Activated CD4-positive, alpha-beta T cell treated with anti-CD3 and anti-CD28 coated beads for 4 hours (primary cell): ENCODE results near the gene C19orf47.

ENCODE experiments used
- DNase-seq, 2 donors: peaks; one replicate each; pipeline ENCODE4 v3.0.0-alpha.2; 2020

The C19orf47 gene, protein sequence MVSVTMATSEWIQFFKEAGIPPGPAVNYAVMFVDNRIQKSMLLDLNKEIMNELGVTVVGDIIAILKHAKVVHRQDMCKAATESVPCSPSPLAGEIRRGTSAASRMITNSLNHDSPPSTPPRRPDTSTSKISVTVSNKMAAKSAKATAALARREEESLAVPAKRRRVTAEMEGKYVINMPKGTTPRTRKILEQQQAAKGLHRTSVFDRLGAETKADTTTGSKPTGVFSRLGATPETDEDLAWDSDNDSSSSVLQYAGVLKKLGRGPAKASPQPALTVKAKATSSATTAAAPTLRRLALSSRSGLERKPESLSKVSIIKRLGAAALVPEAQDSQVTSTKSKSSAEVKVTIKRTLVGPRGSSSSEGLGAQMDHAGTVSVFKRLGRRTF

DNA sequence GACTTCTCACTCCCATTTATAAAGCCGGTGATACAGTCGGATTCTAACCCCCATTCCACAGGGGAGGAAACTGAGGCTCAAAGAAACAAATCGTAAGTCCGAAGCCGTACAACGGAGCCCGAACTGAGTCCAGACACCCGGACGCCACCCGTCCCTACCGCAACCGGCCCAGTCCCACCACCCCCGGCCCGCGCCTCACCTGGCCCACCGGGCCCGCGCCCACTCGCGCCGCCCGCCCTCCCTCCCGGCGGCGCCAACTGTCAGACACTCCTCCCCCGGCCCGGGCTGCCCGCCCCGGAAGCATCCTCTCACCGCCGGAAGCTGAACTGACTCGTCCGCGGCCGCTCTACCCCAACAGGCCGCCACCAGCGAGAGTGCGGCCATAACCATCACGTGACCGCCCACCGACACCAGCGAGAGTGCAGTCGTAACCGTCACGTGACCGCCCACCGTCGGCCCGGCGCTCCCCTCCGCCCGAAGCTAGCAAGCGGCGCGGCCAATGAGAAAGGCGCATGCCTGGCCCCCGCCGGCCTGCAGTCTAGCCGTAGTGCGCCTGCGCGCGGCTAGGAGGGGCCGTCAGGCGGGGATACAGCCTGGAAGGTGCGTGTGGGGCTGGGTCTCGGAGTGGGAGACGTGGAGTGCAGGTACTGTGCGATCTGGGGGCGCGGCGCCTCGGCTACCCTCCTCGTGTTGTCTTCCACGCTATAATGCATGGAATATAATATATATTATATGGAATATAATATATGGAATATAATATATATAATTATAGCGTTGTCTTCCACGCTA, at the start of gene C19orf47, which contains the start of gene PLD3:
TSS of gene C19orf47 (minus strand) at position 273 of the 789 bp plus-strand sequence. CDS start 6,540 bp downstream, outside the sequence.
TSS of gene PLD3 (plus strand) at position 571 of the 789 bp plus-strand sequence. CDS start 17,789 bp downstream, outside the sequence.
- peak; percentile 96 to 99 for DNase-seq

DNA sequence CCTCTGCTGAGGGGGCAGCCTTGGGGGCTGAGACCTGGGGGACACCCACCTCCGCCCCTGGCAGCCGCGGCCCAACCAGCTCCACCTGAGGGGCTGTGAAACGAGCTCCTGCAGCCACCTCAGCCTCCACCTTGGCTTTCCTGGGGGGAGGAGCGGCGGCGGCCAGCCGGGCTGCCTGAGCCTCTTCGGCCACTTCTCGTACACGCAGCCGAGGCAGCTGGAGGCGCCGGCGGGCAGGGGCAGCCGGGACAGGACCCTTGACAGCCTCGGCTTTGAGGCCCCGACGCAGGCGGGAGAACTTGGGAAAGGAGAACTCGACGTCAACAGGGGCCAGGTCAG, 49.3 kb upstream of the C19orf47 start:
- no peak for DNase-seq

DNA sequence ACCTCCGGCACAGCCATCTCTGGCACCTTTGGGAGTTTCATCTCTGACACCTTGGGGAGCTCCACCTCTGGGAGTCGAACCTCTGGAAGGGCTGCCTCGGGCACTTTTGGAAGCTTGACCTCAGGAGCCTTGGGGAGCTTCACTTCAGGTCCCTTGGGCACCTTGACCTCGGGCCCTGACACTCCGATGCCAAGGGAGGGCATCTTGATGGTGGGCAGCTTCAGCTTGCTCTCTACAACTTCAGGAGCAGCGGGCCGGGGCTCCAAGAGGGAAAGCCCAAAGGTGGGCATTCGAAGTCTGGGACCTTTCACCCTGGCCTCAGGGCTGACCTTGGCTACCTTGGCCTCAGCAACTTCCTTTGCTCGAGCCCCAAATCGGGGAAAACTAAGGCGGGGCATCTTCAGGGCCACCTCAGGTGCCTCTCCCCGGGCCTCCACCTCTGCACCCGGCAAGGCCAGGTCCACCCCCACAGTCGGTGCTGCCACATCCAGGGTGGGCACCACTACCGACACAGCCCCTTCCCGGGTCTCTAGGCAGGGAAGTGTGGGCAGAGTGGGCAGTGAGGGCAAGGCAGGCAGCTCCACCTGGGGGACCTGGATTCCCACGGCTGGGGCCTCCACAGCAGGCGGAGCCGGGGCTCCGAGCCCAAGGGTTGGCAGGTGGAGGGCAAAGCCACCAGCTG, 48.8 kb upstream of the C19orf47 start:
- no peak for DNase-seq

DNA sequence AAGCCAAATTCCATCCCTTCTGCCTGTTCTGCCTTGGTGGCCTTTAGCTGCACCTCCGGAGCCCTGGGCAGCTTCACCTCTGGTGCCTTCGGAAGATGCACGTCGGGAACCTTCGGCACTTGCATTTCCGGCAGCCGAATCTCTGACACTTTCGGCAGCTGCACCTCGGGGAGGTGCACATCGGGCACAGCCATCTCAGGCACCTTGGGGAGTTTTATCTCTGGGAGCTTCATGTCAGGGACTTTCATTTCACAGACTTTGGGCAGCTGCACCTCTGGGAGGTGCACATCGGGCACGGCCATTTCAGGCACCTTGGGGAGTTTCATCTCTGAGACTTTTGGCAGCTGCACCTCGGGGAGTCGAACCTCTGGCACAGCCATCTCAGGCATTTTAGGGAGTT, 47.8 kb upstream of the C19orf47 start:
- DNase-seq, result no peak

DNA sequence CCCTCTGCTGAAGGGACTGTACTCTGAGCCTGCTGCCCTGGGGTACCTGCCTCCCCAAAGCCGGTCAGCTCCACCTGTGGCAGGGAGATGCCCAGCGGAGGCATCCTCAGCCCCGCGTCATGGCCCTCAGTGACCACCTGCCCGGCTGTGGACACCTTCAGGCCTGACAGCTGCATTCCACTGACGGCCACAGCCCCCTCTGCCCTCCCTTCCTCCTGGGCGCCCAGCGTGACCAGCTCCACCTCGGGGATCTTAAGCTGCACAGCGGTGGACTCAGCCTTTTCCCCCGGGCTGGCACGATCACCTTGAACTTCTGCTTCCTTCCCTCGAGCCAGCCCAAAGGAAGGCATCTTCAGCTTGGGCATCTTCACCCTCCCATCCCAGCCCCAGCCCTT, 46.6 kb upstream of the C19orf47 start:
- DNase-seq, result no peak

DNA sequence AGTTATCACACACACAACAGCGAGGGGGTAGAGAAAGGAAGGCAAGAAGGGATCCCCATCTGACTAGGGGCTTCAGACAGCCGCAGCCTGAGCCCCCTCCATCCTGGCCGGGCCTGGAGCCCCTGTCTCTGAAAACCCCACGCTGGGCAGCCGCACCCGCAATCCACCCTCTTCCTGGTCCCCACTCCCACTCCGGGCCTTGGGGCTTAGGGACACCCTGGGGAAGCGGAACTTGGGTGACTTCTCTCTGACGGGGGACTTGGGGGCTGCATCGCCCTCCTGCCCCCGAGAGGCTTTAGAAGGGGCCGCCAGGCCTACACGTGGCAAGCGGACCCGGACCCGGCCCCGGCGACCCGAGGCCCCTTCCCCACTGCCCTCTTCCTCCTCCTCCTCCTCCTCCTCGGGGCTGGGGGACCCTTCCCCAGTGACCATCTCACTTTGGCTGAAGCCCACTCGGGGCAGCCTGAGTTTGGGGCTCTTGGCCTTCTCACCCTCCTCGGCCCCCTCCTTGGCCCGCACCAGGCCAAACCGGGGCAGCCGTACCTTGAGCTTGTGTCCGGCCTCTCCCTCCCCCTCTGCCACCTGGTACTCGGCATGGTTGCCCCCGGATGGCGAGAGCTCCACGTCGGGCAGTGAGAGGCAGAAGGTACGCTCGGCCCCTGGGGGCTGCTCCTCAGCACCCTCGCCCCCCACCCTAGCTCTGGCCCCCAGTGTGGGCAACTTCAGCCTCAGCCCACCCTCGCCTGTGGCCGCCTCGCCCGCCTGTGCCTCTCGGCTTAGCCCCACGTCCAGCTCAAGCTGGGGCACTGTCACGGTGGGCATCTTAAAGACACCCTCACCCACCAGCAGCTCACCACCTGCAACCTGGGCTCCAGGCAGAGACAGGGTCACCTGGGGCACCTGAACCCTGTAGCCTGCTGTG, 46.0 kb upstream of the C19orf47 start:
- no peak for DNase-seq

DNA sequence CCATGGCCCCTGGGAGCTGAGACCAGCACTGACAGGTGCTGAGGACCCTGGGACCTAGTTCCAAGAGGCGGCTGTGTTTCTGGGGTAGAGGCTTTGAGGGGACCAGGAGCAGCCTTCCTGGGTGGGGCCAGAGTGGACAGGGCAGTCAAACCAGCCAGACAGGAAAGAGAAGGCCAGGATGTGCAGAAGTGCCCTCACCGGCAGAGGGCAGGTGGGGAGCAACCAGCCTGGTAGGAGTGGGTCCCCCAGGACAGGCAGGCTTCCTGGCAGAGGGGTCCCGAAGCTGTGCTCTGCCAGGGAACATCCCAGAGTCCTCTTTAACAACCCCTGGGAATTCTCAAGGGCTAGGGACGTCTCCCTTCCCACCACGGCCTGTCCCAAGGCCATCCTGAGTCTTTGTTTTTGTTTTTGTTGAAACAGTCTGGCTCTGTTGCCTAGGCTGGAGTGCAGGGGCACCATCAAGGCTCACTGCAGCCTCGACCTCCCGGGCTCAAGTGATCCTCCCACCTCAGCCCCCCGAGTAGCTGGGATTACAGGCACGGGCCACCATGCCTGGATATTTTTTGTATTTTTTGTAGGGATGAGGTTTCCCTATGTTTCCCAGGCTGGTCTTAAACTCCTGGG, 44.8 kb upstream of the C19orf47 start:
- DNase-seq, result no peak

DNA sequence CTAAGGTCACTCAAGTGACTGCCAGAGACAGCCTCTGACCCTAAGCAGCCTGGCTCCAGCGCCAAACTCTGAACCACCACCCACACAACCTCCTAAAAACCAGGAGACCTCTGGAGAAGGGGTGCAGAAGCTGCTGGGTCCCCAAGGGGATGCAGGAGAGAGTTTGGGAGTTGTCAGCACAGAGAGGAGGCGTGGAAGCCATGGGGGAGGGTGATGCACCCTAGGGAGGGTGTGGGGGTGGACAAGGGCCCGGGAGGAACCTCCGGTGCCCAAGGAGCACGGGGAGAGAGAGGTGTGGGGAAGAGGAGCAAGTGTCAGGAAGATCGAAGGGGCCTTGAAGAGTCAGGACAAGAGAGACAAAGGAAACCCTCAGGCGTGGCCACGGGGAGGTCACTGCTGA, 43.9 kb upstream of the C19orf47 start:
- no peak for DNase-seq

DNA sequence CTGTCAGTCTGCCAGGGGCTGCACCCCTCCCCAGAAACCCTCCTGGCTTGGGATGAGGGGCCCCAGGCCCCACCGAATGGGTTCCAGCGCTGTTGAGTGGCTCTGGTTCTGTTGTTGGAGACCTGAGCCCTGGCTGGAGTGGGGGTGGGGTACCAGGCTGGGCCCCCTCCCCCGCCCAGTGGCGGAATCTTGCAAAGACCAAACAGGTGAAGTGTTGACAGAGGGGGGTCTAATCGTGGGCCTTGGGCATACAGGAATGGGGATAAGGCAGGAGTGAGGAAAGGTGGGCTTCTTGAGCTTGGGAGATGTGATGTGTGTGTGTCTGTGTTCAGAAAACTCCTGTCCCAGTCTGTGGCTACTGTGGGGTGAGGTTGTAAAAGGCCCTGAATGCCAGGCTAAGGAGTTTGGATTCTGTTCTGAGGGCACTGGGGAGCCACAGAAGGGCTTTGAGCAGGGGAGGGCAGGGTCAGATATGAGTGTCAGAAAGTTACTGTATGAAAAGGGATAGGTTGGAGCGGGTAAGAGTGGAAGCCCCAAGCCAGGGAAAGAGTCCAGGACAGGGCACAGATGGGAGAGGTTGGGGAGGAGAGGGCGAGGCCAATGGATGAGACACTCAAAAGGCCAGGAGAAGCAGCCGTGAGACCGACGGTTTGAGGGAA, 42.0 kb upstream of the C19orf47 start, which contains the start of gene HIPK4:
TSS of gene HIPK4 (minus strand) at position 98 of the 659 bp plus-strand sequence. CDS start 279 bp downstream, outside the sequence.
- DNase-seq, result no peak

DNA sequence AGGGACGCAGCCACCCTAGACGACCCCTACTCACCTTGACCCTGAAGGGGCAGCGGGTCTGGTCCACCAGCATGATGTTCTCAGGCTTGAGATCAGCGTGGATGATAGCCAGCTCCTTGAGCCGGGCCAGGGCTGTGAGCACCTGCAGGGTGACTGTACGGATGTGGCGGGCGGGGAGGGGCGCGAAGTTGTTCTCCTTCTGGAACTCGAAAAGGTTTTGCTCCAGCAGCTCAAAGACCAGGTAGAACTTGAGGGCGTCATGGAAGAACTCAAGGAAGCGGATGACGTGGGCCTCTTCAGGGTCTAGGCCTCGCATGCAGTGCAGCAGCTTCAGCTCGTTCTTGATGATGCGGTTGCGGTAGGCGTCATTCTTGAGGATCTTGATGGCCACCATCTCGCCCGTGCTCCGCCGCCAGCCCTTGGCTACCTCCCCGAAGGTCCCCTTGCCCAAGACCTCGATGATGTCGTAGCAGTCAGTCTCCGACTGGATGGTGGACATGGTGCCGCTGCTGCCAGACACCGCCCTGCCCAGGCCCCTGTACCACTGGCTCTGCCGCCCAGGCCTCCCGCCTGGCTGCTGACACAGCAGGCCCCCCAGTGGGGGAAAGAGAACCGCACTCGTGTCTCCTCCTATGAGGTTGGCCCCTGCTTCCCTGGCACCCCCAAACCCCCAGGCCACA, 41.3 kb upstream of the C19orf47 start:
- DNase-seq, result no peak

DNA sequence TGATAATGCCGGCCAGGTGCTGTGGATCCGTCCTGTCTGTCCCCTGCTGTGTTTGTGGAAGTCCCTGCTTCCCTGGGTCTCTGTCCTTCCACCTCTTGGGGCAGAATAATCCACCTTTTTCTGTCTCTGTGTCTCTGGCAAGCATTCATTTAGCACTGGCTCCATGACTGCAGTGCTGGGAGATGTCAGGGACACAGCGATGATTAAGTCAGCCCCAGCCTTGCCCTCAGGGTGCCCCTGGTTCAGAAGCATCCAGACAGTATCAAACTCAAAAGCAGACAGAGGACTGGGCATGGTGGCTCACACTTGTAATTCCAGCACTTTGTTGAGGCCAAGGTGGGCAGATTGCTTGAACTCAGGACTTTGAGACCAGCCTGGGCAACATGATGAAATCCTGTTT, 40.3 kb upstream of the C19orf47 start:
- no peak for DNase-seq

DNA sequence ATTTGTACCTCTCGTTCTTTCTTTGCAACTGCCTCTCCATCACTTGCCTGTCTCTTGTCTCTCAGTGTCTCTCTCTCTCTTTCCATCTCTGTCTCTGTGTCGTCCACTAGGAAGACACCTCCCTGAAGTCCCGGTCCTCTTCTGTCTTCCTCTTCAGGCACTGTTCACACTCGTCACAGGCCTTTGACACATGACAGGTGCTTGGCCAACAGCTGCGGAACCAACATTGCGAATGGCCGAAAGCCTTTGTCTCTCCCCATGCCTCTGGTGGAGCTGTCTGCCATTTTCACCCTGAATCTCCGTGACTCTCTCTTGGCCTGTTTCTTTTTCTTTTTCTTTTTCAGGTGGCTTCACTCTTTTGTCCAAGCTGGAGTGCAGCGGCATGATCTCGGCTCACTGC, 39.0 kb upstream of the C19orf47 start:
- no peak for DNase-seq

DNA sequence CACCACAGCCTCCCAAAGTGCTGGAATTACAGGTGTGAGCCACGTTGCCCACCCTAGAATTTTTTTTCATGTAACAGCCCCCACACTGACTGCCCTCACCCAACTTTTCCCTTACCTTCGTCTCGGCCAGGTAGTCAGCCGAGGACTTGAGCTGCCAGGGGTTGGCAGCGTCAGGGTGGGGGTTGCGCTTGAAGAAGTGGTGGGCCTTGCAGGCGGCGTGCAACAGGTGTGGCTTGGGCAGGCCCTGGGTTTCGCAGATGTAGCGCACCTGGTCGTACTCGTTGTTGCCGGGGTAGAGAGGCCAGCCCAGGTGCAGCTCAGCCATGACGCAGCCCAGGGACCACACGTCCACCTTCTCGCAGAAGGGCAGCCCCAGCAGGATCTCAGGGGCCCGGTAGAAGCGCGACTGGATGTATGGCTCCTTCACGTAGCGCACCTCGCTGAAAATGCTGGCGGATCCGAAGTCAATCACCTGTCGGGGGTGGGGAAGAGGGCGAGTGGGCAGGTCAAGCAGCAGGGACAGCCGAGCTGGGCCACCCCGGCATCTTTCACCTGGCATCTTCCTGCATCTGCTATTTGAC, 35.6 kb upstream of the C19orf47 start:
- no peak for DNase-seq

DNA sequence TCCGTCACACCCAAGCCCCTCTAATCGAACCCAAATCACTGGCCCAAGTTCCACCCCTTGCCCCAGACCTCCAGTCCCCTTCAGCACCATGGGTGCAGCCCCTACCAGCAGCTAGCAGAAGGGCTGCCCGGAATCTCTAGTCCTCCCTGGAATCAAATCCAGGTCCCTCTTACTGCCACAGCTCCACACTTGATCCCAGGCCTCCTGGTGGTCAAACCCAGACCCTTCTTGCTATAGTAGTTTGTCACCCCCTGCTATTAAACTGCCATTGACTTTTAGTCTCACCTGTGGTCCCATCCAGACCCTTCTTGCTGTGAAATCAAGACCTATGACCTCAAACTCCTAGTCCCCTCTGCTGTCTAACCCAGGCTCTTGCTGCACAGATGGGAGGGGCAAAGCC, 33.1 kb upstream of the C19orf47 start:
- DNase-seq, result no peak

DNA sequence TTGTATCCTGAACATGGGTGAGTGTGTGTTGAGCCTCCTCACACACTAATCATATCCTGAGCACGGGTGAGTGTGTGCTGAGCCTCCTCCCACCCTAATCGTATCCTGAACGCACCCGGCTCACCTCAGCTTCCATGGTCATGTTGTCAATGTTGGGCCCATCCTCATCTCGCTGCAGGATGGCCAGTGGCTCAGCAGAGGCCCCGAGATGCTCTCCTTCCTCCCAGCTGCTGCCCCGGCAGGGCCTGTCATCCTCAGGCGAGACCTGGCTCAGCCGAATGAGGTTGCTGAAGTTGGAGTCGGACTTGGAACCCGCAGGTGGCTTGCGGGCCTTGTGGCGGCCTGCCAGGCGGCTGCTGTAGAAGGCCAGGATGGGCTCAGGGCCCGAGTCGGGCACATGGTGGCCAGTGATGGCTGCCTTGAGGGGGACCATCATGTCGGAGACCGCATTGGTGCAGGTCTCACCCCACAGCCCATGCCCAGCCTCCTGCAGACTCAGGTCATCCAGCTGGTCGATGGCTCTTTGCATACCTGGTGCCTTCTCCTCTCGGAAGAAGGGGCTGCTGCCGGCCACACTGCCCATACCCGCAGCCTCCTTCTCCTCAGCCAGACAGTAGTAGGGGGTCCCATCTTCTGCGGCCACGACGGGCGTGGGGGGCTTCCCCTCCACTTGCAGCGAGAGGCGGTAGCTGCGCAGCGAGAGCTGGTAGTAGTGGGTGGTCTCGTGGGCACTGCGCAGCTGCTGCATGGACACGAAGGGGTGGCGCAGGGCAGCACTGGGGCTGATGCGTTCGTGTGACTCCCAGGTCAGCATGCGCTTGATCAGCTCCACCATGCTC, 32.2 kb upstream of the C19orf47 start:
- DNase-seq, result no peak

DNA sequence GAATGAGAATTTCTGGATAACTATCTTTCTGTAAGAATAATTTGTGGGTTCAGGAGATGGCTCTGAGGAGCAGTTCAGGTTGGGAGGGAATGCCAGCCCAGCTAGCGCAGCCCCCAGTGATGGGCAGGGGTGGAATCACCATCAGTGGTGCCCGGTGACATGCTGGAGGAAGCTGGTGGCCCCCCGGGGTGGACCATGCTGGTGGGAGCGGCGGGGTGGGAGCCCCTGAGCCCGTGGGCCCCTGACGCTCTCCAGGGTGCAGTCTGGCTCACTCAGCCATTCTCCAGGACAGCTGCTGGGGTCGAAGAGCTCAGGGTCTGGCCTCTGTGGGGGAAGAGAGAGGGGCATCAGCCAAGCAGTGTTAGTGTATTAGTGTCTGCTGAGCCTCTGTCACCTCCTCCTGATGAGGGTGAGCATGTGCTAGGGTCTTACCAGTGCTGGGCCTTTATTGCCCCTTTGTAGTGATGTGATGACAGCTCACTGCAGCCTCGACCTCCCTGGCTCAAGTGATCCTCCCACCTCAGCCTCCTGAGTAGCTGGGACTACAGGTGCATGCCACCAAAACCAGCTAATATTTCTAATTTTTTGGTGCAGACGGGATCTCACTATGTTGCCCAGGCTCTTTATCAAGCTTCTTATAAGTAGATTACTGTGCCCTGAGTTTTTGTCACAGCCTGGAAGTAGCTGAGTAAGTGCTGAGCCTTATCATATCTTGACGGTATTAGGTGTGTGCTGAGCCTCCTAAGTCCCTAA, 31.4 kb upstream of the C19orf47 start:
- no peak for DNase-seq

DNA sequence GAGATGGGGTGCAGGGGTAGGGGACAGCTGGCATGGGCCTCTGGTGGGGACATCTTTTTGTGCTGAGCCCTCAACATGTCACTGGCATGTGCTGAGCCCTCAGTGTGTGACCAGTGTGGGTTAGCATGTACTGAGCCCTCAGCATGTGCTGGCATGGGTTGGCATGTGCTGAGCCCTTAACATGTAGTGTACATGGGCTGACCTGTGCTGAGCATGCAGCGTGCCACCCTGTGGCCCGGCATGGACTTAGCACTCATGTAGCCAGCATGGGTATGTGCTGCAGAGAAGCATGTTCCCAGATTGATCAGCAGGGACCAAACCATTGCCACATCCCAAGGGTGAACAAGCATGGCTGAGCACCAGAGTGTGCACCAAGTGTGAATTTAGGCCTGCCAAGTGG, 30.3 kb upstream of the C19orf47 start:
- no peak for DNase-seq

DNA sequence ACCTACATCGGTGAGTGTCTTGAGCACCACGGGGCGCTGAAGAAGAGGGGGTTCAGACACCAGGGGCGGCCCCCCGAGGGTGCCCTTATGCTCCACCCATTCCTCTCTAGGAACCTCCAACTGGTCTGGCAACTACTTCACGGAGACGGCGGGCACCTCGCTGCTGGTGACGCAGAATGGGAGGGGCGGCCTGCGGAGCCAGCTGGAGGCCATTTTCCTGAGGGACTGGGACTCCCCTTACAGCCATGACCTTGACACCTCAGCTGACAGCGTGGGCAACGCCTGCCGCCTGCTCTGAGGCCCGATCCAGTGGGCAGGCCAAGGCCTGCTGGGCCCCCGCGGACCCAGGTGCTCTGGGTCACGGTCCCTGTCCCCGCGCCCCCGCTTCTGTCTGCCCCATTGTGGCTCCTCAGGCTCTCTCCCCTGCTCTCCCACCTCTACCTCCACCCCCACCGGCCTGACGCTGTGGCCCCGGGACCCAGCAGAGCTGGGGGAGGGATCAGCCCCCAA, 29.7 kb upstream of the C19orf47 start:
- no peak for DNase-seq
